K562 (cell line): ENCODE measurements around the gene TLCD5. TPM values are rescaled to one million over a fixed set of nuclear protein-coding genes. Genes with fewer than 3 reads are reported as not detected.

Experiments
- ETV1 ChIP-seq: fragments of 450-650 bp; conservative IDR thresholded peaks from 2 replicates; pipeline ENCODE4 v1.6.1; 2016; ENCODE audit warnings: missing genetic modification characterization, control low read depth, low read depth, missing compliant biosample characterization
- JUN ChIP-seq, 2 experiments: sonication (generic) in 1 of 2; formaldehyde crosslinking in 1 of 2; IDR thresholded peaks; 2 replicates each; pipeline versions ENCODE4 v1.6.1 to v1.8.0; 2012 to 2022; ENCODE audit warnings: borderline replicate concordance in 2 of 2, mild to moderate bottlenecking in 2 of 2, improper control_type of control experiment in 1 of 2, low read depth in 1 of 2, low read length in 1 of 2, missing genetic modification reagents in 1 of 2
- LCOR ChIP-seq: sonication (generic); formaldehyde crosslinking; IDR thresholded peaks from 2 replicates; pipeline ENCODE4 v1.8.0; 2022; ENCODE audit warnings: mild to moderate bottlenecking, missing genetic modification reagents
- MYNN ChIP-seq, 2 experiments: sonication (generic); formaldehyde crosslinking in 1 of 2; IDR thresholded peaks; 2 replicates each; pipeline versions ENCODE4 v1.5.0 to v1.6.1; 2016 to 2020; ENCODE audit warnings: antibody characterized with exemption in 1 of 2, missing genetic modification reagents in 1 of 2
- SMARCA4 ChIP-seq: fragments of 450-650 bp; IDR thresholded peaks from 2 replicates; pipeline ENCODE4 v1.6.1; 2016
- SMC3 ChIP-seq: conservative IDR thresholded peaks from 2 replicates; pipeline ENCODE4 v1.6.1; 2011; ENCODE audit warnings: low read depth, low read length, improper control_type of control experiment; ENCODE audit not compliant: insufficient read depth
- SOX6 ChIP-seq: fragments of 450-650 bp; IDR thresholded peaks from 2 replicates; pipeline ENCODE4 v1.6.1; 2014; ENCODE audit warnings: mild to moderate bottlenecking
- ZFP1 ChIP-seq: fragments of 450-650 bp; formaldehyde crosslinking; IDR thresholded peaks from 2 replicates; pipeline ENCODE4 v1.4.0; 2020; ENCODE audit warnings: mild to moderate bottlenecking, mixed read lengths
- polyA plus RNA-seq, 8 experiments: library from polyadenylated mRNA; depleted of rRNA in 4 of 8; stranded (reverse) in 5 of 8; unstranded in 3 of 8; fragments of >200 nt; fragmentation: Nextera tagmentation in 2 of 8; fragmentation: Illumina TruSeq in 1 of 8; extraction: Ambion mirVana in 2 of 8; extraction: Trizol in 1 of 8; gene quantifications; 2 replicates each; pipeline versions ENCODE4 v1.2.1 to v1.2.3, GENCODE V29; 2011 to 2014; ENCODE audit warnings: inconsistent platforms in 1 of 8, missing spikeins in 1 of 8
- total RNA-seq, 7 experiments: library from RNA; depleted of rRNA in 6 of 7; stranded (reverse); fragments of >200 nt in 6 of 7; fragmentation: Illumina TruSeq in 2 of 7; extraction: Trizol in 2 of 7; gene quantifications; 2 replicates each; pipeline versions ENCODE4 v1.2.1 to v1.2.3, GENCODE V29; 2011 to 2021; ENCODE audit warnings: low replicate concordance in 1 of 7
- TF ChIP-seq, protein P1 (sequence below): IDR thresholded peaks from 2 replicates; pipeline ENCODE4 v1.6.1; 2012; ENCODE audit warnings: low read depth, low read length, improper control_type of control experiment, borderline replicate concordance
- TF ChIP-seq, protein P2 (sequence below), 2 experiments: fragments of 450-650 bp; conservative IDR thresholded peaks; 2 replicates each; pipeline ENCODE4 v1.6.1; 2017; ENCODE audit warnings: mild to moderate bottlenecking in 2 of 2, moderate library complexity in 2 of 2
- TF ChIP-seq, protein P3 (sequence below), 3 experiments: IDR thresholded peaks in 2 of 3; conservative IDR thresholded peaks in 1 of 3; 2 replicates each; pipeline ENCODE4 v1.5.1; 2011 to 2012; ENCODE audit warnings: low read length in 3 of 3, mild to moderate bottlenecking in 3 of 3, control low read depth in 2 of 3, improper control_type of control experiment in 1 of 3, inconsistent platforms in 1 of 3, low read depth in 1 of 3, mixed read lengths in 1 of 3, moderate library complexity in 1 of 3; ENCODE audit not compliant: insufficient read depth in 2 of 3

Gene TLCD5
- total and polyA plus RNA-seq, 9 of the 15 experiments (the other 6 are each of a cell fraction or from before 2014, with no cell fraction given): 0.94 to 5.1 (median 1.6) TPM

DNA sequence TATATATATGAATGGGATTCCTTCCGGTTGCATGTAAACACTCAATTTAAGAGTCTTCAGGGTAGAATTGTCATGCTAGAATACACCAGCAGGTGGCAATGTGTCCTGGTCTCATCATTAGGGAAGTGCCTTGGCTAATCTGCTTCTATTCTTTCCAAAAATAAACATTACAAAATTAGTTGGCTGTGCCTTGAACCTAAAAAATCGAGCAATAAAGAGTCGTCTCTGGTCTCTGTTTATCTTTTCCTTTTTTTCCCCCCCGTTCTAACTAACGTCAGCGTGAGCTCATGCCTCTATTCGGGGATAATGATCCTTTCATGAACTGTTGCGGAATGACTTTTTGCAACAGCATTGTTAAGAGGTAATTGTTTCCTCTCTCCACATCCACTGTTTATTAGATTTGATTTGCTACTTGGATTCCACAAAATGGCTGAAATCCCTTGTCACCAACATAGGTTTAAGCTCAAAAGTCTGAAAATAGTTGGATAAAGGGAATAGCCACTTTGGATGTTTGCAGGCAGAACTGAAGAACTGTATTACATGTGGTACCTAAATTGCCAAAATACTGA is 9.9 kb downstream of the TLCD5 start (continued):
- TF ChIP-seq, protein P1, sequence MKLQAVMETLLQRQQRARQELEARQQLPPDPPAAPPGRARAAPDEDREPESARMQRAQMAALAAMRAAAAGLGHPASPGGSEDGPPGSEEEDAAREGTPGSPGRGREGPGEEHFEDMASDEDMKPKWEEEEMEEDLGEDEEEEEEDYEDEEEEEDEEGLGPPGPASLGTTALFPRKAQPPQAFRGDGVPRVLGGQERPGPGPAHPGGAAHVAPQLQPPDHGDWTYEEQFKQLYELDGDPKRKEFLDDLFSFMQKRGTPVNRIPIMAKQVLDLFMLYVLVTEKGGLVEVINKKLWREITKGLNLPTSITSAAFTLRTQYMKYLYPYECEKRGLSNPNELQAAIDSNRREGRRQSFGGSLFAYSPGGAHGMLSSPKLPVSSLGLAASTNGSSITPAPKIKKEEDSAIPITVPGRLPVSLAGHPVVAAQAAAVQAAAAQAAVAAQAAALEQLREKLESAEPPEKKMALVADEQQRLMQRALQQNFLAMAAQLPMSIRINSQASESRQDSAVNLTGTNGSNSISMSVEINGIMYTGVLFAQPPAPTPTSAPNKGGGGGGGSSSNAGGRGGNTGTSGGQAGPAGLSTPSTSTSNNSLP: peak; percentile 46; the same call in 1 of the 2 replicates
- peak; percentile 54; the same call in 1 of the 2 replicates for TF ChIP-seq LCOR (CRISPR knock-in tag)
- peak; percentile 47; the same call in 1 of the 2 replicates for TF ChIP-seq SOX6
- 0 out of 2 replicates have a peak, but pooled peaks have one; percentile 16 for TF ChIP-seq ETV1
- TF ChIP-seq ZFP1: no peak
- TF ChIP-seq, protein P2, sequence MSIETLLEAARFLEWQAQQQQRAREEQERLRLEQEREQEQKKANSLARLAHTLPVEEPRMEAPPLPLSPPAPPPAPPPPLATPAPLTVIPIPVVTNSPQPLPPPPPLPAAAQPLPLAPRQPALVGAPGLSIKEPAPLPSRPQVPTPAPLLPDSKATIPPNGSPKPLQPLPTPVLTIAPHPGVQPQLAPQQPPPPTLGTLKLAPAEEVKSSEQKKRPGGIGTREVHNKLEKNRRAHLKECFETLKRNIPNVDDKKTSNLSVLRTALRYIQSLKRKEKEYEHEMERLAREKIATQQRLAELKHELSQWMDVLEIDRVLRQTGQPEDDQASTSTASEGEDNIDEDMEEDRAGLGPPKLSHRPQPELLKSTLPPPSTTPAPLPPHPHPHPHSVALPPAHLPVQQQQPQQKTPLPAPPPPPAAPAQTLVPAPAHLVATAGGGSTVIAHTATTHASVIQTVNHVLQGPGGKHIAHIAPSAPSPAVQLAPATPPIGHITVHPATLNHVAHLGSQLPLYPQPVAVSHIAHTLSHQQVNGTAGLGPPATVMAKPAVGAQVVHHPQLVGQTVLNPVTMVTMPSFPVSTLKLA (conservative IDR thresholded peaks at IDR 0.05): 0 out of 4 replicates have a peak, but pooled peaks of 1 of the 2 experiments have one; percentile 17
- peak; percentile 41; the same call in 1 of the 2 replicates for TF ChIP-seq SMC3
- TF ChIP-seq MYNN (IDR thresholded peaks at IDR 0.05): 0 out of 2 replicates have a peak, but pooled peaks have one; percentile 58
- TF ChIP-seq MYNN (CRISPR knock-in tag; IDR thresholded peaks at IDR 0.05): no peak
- TF ChIP-seq JUN (IDR thresholded peaks at IDR 0.05; ENCODE audit: borderline replicate concordance, low read depth, low read length): no peak
- 0 out of 2 replicates have a peak, but pooled peaks have one; percentile 24 for TF ChIP-seq JUN (CRISPR knock-in tag; IDR thresholded peaks at IDR 0.05; ENCODE audit: borderline replicate concordance)
- TF ChIP-seq, protein P3, sequence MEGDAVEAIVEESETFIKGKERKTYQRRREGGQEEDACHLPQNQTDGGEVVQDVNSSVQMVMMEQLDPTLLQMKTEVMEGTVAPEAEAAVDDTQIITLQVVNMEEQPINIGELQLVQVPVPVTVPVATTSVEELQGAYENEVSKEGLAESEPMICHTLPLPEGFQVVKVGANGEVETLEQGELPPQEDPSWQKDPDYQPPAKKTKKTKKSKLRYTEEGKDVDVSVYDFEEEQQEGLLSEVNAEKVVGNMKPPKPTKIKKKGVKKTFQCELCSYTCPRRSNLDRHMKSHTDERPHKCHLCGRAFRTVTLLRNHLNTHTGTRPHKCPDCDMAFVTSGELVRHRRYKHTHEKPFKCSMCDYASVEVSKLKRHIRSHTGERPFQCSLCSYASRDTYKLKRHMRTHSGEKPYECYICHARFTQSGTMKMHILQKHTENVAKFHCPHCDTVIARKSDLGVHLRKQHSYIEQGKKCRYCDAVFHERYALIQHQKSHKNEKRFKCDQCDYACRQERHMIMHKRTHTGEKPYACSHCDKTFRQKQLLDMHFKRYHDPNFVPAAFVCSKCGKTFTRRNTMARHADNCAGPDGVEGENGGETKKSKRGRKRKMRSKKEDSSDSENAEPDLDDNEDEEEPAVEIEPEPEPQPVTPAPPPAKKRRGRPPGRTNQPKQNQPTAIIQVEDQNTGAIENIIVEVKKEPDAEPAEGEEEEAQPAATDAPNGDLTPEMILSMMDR (IDR thresholded peaks at IDR 0.05 in 2 of 3, conservative IDR thresholded peaks at IDR 0.05 in 1 of 3; ENCODE audit: insufficient read depth in 2 of 3, low read depth in 1 of 3, low read length in 3 of 3): peak; percentile 50 to 73 (median 57); a peak in 5 of 6 replicates
- TF ChIP-seq SMARCA4: peak; percentile 18; the same call in 1 of the 2 replicates
